H9 (cell line): Measurements from ENCODE around the gene TSSC4. TPM values are rescaled to one million over a fixed set of nuclear protein-coding genes. Genes with fewer than 3 reads are reported as not detected.

Source experiments
- DNase-seq: peaks from one replicate; pipeline ENCODE4 v3.0.0-alpha.2; 2017
- H2AFZ ChIP-seq: one replicate; pipeline ENCODE4 v1.6.1; 2013; ENCODE audit warnings: mild to moderate bottlenecking, low read length, control low read depth, moderate library complexity
- H2AK5ac ChIP-seq: 2 replicates; pipeline ENCODE4 v1.6.1; 2013; ENCODE audit warnings: low read length, control low read depth, mixed read lengths; ENCODE audit not compliant: insufficient read length
- H2BK120ac ChIP-seq: one replicate; pipeline ENCODE4 v1.6.1; 2013; ENCODE audit warnings: low read depth, mild to moderate bottlenecking, low read length, control low read depth, inconsistent platforms; ENCODE audit not compliant: poor library complexity, severe bottlenecking
- H2BK12ac ChIP-seq: 2 replicates; pipeline ENCODE4 v1.6.1; 2013; ENCODE audit warnings: low read length, control low read depth, mixed read lengths, low read depth; ENCODE audit not compliant: insufficient read length
- H2BK15ac ChIP-seq: 2 replicates; pipeline ENCODE4 v1.6.1; 2013; ENCODE audit warnings: low read depth, low read length, control low read depth
- H2BK20ac ChIP-seq: one replicate; pipeline ENCODE4 v1.6.1; 2013; ENCODE audit warnings: low read depth, mild to moderate bottlenecking, low read length, control low read depth, inconsistent platforms; ENCODE audit not compliant: poor library complexity, severe bottlenecking
- H2BK5ac ChIP-seq: 2 replicates; pipeline ENCODE4 v1.6.1; 2013; ENCODE audit warnings: low read length, control low read depth, mixed read lengths; ENCODE audit not compliant: insufficient read length
- H3K14ac ChIP-seq: 2 replicates; pipeline ENCODE4 v1.6.1; 2013; ENCODE audit warnings: low read length, control low read depth; ENCODE audit not compliant: insufficient read depth
- H3K18ac ChIP-seq: 2 replicates; pipeline ENCODE4 v1.6.1; 2013; ENCODE audit warnings: low read depth, mild to moderate bottlenecking, mixed read lengths, low read length, control low read depth; ENCODE audit not compliant: insufficient read length
- H3K23ac ChIP-seq: 2 replicates; pipeline ENCODE4 v1.6.1; 2013; ENCODE audit warnings: low read length, control low read depth, mixed read lengths, low read depth; ENCODE audit not compliant: insufficient read length
- H3K23me2 ChIP-seq: 2 replicates; pipeline ENCODE4 v1.6.1; 2013; ENCODE audit warnings: low read depth, mild to moderate bottlenecking, mixed read lengths, low read length, control low read depth; ENCODE audit not compliant: insufficient read length, poor library complexity, severe bottlenecking
- H3K27ac ChIP-seq: 2 replicates; pipeline ENCODE4 v1.5.1; 2013; ENCODE audit warnings: low read length, control low read depth, mixed read lengths, low read depth; ENCODE audit not compliant: insufficient read length
- H3K27me3 ChIP-seq: 2 replicates; pipeline ENCODE4 v1.6.1; 2013; ENCODE audit warnings: low read length, control low read depth, inconsistent platforms; ENCODE audit not compliant: insufficient read depth
- H3K4ac ChIP-seq: 2 replicates; pipeline ENCODE4 v1.6.1; 2013; ENCODE audit warnings: low read depth, mild to moderate bottlenecking, control low read depth, inconsistent platforms, low read length, moderate library complexity
- H3K4me1 ChIP-seq: 2 replicates; pipeline ENCODE4 v1.6.1; 2013; ENCODE audit warnings: low read length, control low read depth, inconsistent platforms; ENCODE audit not compliant: insufficient read depth
- H3K4me2 ChIP-seq: 2 replicates; pipeline ENCODE4 v1.6.1; 2013; ENCODE audit warnings: low read length, control low read depth, mixed read lengths; ENCODE audit not compliant: insufficient read length, insufficient read depth
- H3K56ac ChIP-seq: 2 replicates; pipeline ENCODE4 v1.6.1; 2013; ENCODE audit warnings: low read depth, mild to moderate bottlenecking, mixed read lengths, low read length, control low read depth; ENCODE audit not compliant: insufficient read length
- H3K79me1 ChIP-seq: 2 replicates; pipeline ENCODE4 v1.6.1; 2013; ENCODE audit warnings: low read depth, mild to moderate bottlenecking, moderate library complexity, low read length, control low read depth, inconsistent platforms; ENCODE audit not compliant: insufficient read depth, poor library complexity, severe bottlenecking
- H3K79me2 ChIP-seq: 2 replicates; pipeline ENCODE4 v1.6.1; 2013; ENCODE audit warnings: low read length, control low read depth, inconsistent platforms; ENCODE audit not compliant: insufficient read depth
- H3K9ac ChIP-seq: 2 replicates; pipeline ENCODE4 v1.6.1; 2013; ENCODE audit warnings: low read length, control low read depth, mixed read lengths; ENCODE audit not compliant: insufficient read length; ENCODE audit errors: extremely low read depth
- H3K9me3 ChIP-seq: one replicate; pipeline ENCODE4 v1.6.1; 2013; ENCODE audit warnings: low read depth, low read length, inconsistent platforms; ENCODE audit not compliant: control insufficient read depth
- H3T11ph ChIP-seq: one replicate; pipeline ENCODE4 v1.6.1; 2013; ENCODE audit warnings: mild to moderate bottlenecking, low read length, control low read depth, inconsistent platforms
- H4K20me1 ChIP-seq: one replicate; pipeline ENCODE4 v1.6.1; 2013; ENCODE audit not compliant: control insufficient read depth, insufficient read length, insufficient read depth
- H4K5ac ChIP-seq: 2 replicates; pipeline ENCODE4 v1.6.1; 2013; ENCODE audit warnings: low read depth, mild to moderate bottlenecking, mixed read lengths, low read length, control low read depth; ENCODE audit not compliant: insufficient read length
- H4K8ac ChIP-seq: replicated peaks from 2 replicates; pipeline ENCODE4 v1.6.1; 2013; ENCODE audit warnings: low read length, control low read depth, mixed read lengths, low read depth; ENCODE audit not compliant: insufficient read length
- H4K91ac ChIP-seq: 2 replicates; pipeline ENCODE4 v1.6.1; 2013; ENCODE audit warnings: low read depth, mild to moderate bottlenecking, moderate library complexity, mixed read lengths, low read length, control low read depth; ENCODE audit not compliant: insufficient read length
- H3K27ac Mint-ChIP-seq, 3 experiments: 2 replicates in 2 of 3; 3 replicates in 1 of 3; pipeline ENCODE4 v1.8.0; 2020 to 2021; ENCODE audit warnings: mixed read lengths in 3 of 3, mild to moderate bottlenecking in 1 of 3, moderate library complexity in 1 of 3
- H3K27me3 Mint-ChIP-seq: 2 replicates; pipeline ENCODE4 v1.8.0; 2021; ENCODE audit warnings: low read depth, mild to moderate bottlenecking, moderate library complexity, mixed read lengths
- H3K36me3 Mint-ChIP-seq, 3 experiments: 2 replicates in 2 of 3; 3 replicates in 1 of 3; pipeline ENCODE4 v1.8.0; 2020 to 2021; ENCODE audit warnings: low read depth in 3 of 3, mixed read lengths in 3 of 3; ENCODE audit not compliant: insufficient read depth in 1 of 3
- H3K4me1 Mint-ChIP-seq, 2 experiments: 2 replicates each; pipeline ENCODE4 v1.8.0; 2020; ENCODE audit warnings: mixed read lengths in 2 of 2
- H3K4me3 Mint-ChIP-seq, 2 experiments: 2 replicates in 1 of 2; 3 replicates in 1 of 2; pipeline ENCODE4 v1.8.0; 2020 to 2021; ENCODE audit warnings: mild to moderate bottlenecking in 2 of 2, mixed read lengths in 2 of 2, moderate library complexity in 1 of 2
- H3K9me3 Mint-ChIP-seq, 2 experiments: 2 replicates in 1 of 2; 3 replicates in 1 of 2; pipeline ENCODE4 v1.8.0; 2020; ENCODE audit warnings: mild to moderate bottlenecking in 2 of 2, mixed read lengths in 2 of 2, moderate library complexity in 1 of 2
- CTCF ChIP-seq: fragments of 200-600 bp; sonication (generic); conservative IDR thresholded peaks from 3 replicates; pipeline ENCODE4 v1.8.0; 2021; ENCODE audit warnings: antibody characterized with exemption, mild to moderate bottlenecking
- WGBS: extraction: QIAGEN DNeasy Blood & Tissue Kit; methylation state at CpG from one replicate; pipeline ENCODE4 v1.1.7; 2013; ENCODE audit warnings: missing lambda C conversion rate, low lambda C conversion rate, mixed read lengths; ENCODE audit not compliant: insufficient read length; ENCODE audit errors: extremely low coverage; 5-methylcytosine and 5-hydroxymethylcytosine counted together
- total RNA-seq: library from RNA; stranded (reverse); gene quantifications from 2 replicates; pipeline ENCODE4 v1.2.1, GENCODE V29; 2021

Gene TSSC4
- total RNA-seq, 1 experiment from 2014 or later, result 51.0 TPM

DNA sequence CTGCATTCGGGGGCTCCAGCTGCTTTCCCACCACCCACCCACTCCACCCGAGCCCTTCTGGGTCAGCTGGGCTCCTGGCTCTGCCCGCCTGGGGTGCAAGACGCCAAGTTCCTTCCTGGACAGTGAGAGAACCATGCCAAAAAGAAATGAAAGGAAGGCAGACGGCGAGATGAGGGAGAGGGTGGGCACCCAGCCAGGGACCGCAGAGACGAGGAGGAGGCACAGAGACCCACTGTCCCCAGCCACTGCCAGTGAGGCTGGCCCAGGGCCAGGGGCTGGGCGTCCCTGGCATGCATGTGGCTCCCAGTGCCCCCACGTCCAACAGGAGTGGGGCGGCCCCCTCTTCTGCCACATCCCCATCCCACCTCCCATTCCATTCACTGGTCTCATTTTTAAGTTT is 34.3 kb upstream of the TSSC4 start:
- H3K23me2 ChIP-seq, result no peaks in the 10 kb centered on the region
- no peak overlapping the region for H3K4ac ChIP-seq
- no peak overlapping the region for H2BK5ac ChIP-seq
- H3T11ph ChIP-seq, result no peak overlapping the region
- peaks cover 11% of the 10 kb centered on the region for H3K27me3 Mint-ChIP-seq
- no peak overlapping the region for H3K4me3 Mint-ChIP-seq
- no peaks in the 10 kb centered on the region for H4K20me1 ChIP-seq
- no peak overlapping the region for H3K18ac ChIP-seq
- H2BK15ac ChIP-seq, result no peak overlapping the region
- H3K9ac ChIP-seq, result no peak overlapping the region
- no peak overlapping the region for H2AFZ ChIP-seq
- H3K27ac ChIP-seq, result no peak overlapping the region
- H2BK120ac ChIP-seq, result no peak overlapping the region
- DNase-seq, result no peak
- no peak overlapping the region for H3K14ac ChIP-seq
- no peaks in the 10 kb centered on the region for H3K9me3 ChIP-seq
- no CpG with 5 or more reads among the region's 11 CpGs for WGBS
- H3K79me2 ChIP-seq, result no peaks in the 10 kb centered on the region
- H3K23ac ChIP-seq, result no peak overlapping the region
- H3K4me1 Mint-ChIP-seq, result 0 out of 4 replicates have a peak, but pooled peaks cover 0 to 2% of the 10 kb centered on the region in 2 experiments
- H3K9me3 Mint-ChIP-seq, result no peaks in the 10 kb centered on the region
- H4K91ac ChIP-seq, result no peak overlapping the region
- H3K4me2 ChIP-seq, result no peak overlapping the region
- H2AK5ac ChIP-seq, result no peak overlapping the region
- no peak overlapping the region for H2BK12ac ChIP-seq
- H3K4me1 ChIP-seq, result no peaks in the 10 kb centered on the region
- H4K8ac ChIP-seq, result no peak overlapping the region
- TF ChIP-seq CTCF, result no peak
- no peaks in the 10 kb centered on the region for H3K27me3 ChIP-seq
- no peak overlapping the region for H3K27ac Mint-ChIP-seq
- no peak overlapping the region for H2BK20ac ChIP-seq
- no peaks in the 10 kb centered on the region for H3K36me3 Mint-ChIP-seq
- H3K56ac ChIP-seq, result no peak overlapping the region
- no peak overlapping the region for H4K5ac ChIP-seq
- H3K79me1 ChIP-seq, result no peaks in the 10 kb centered on the region
